Colonic mucosa (tissue), 4 donors: ENCODE results near the gene TCF4. TPM values are rescaled to one million over a fixed set of nuclear protein-coding genes. Genes with fewer than 3 reads are reported as not detected.
A peak's percentile ranks its signal among the peaks of the same experiment; 100 is the strongest.

Source experiments
- DNase-seq: peaks from one replicate; pipeline ENCODE4 v3.0.0-alpha.2; 2020
- H3K27ac ChIP-seq: fragments of 200-600 bp; one replicate; pipeline ENCODE4 v1.8.0; 2021
- H3K27me3 ChIP-seq: fragments of 200-600 bp; one replicate; pipeline ENCODE4 v1.8.0; 2021
- H3K36me3 ChIP-seq: fragments of 200-600 bp; one replicate; pipeline ENCODE4 v1.8.0; 2021
- H3K4me1 ChIP-seq: fragments of 200-600 bp; one replicate; pipeline ENCODE4 v1.8.0; 2021; ENCODE audit warnings: mild to moderate bottlenecking
- H3K4me3 ChIP-seq: fragments of 200-600 bp; one replicate; pipeline ENCODE4 v1.8.0; 2021
- H3K9ac ChIP-seq, 2 donors: one replicate each; pipeline ENCODE4 v1.7.0; 2013; ENCODE audit warnings: control low read depth in 2 of 2, low read depth in 2 of 2, low read length in 2 of 2
- H3K9me3 ChIP-seq: fragments of 200-600 bp; one replicate; pipeline ENCODE4 v1.8.0; 2021
- CTCF ChIP-seq: fragments of 200-600 bp; IDR thresholded peaks from one replicate; pipeline ENCODE4 v1.8.0; 2022; ENCODE audit warnings: antibody characterized with exemption, mild to moderate bottlenecking
- intact Hi-C: fragments of 100-400 bp; cut with DNase I; formaldehyde crosslinking; loops from one replicate; pipeline ENCODE4 v1.14.1; 2022
- total RNA-seq, 2 donors: library from RNA; stranded (reverse); fragmentation: NEBNext Ultra II Directional in 1 of 2; extraction: Animal tissue kit (Norgen Biotek cat#: 25700) in 1 of 2; gene quantifications; one replicate each; pipeline ENCODE4 v1.2.1, GENCODE V29; 2021
- donor health status: healthy.
- donor health status: DM: no; HTN: no; CAD: no.
- donor health status: DM: no; HTN: no; CAD: no.

Gene TCF4
- total RNA-seq, 2 donors from 2014 or later = 9.8 to 29.0 TPM

DNA sequence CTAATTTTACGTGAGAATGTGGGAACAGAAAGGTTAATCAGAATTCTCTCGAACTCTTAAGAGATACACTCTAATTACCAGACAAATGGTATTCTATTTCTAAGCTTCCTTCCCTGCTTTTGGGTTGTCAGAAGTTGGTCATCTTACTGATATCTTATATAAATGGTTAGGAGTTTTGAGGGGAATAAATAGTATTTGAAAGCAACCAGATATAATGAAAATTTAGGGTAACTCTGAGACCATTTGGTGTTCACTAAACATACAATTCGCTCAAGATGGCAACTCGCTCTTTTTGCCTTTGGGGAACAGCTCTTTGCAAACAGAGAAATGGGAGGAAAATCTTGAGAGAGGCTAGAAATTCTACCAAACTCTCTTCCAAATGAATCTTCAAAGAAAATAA, 250.9 kb downstream of the TCF4 start:
- Histone ChIP-seq H3K4me3 (no peak overlapping the region), H3K27me3 (no peaks in the 10 kb centered on the region), H3K36me3 (no peaks in the 10 kb centered on the region), H3K27ac (no peak overlapping the region), H3K4me1 (no peaks in the 10 kb centered on the region), H3K9me3 (no peaks in the 10 kb centered on the region), H3K9ac (no peak overlapping the region)
- TF ChIP-seq CTCF = no peak
- DNase-seq = no peak
- intact Hi-C loops = no loop called here

GRCh38 chr18:55336438-55337100, 251.4 kb downstream of the TCF4 start:
- no peak overlapping the region for H3K9ac ChIP-seq
- intact Hi-C loops = no loop called here
- TF ChIP-seq CTCF = no peak
- H3K9me3 ChIP-seq = no peaks in the 10 kb centered on the region
- no peaks in the 10 kb centered on the region for H3K4me1 ChIP-seq
- no peak overlapping the region for H3K4me3 ChIP-seq
- H3K36me3 ChIP-seq = no peaks in the 10 kb centered on the region
- DNase-seq = no peak
- H3K27me3 ChIP-seq = no peaks in the 10 kb centered on the region
- no peak overlapping the region for H3K27ac ChIP-seq

DNA sequence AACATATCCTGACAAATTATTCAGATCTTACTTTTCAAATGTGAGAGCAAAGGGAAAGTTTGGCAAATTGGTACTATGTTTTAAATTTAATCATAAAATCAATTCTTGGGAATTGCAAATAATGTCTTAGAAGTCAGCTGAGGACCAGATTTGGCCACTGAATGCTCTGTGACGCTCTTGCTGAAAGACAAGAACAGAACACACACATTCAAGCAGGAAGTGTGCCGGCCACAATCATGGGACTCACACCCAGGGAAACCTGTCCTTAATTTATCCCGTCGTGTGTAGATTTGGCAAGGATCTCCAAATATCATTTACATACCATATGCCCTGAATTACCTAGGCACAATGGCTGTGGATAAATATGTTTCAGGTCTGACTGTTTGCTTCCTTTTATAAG, 253.1 kb downstream of the TCF4 start:
- Histone ChIP-seq H3K9ac (no peak overlapping the region), H3K27ac (no peak overlapping the region), H3K36me3 (no peaks in the 10 kb centered on the region), H3K9me3 (no peaks in the 10 kb centered on the region), H3K4me3 (no peak overlapping the region), H3K4me1 (no peaks in the 10 kb centered on the region), H3K27me3 (no peaks in the 10 kb centered on the region)
- DNase-seq = peak; percentile 23
- TF ChIP-seq CTCF = no peak
- intact Hi-C loops = no loop called here

GRCh38 chr18:55331301-55331700, 256.7 kb downstream of the TCF4 start:
- no peak for DNase-seq
- Histone ChIP-seq H3K4me3 (no peak overlapping the region), H3K27me3 (no peaks in the 10 kb centered on the region), H3K9me3 (no peaks in the 10 kb centered on the region), H3K27ac (no peak overlapping the region), H3K4me1 (no peaks in the 10 kb centered on the region), H3K9ac (no peak overlapping the region), H3K36me3 (no peaks in the 10 kb centered on the region)
- intact Hi-C loops = no loop called here
- TF ChIP-seq CTCF = no peak

DNA sequence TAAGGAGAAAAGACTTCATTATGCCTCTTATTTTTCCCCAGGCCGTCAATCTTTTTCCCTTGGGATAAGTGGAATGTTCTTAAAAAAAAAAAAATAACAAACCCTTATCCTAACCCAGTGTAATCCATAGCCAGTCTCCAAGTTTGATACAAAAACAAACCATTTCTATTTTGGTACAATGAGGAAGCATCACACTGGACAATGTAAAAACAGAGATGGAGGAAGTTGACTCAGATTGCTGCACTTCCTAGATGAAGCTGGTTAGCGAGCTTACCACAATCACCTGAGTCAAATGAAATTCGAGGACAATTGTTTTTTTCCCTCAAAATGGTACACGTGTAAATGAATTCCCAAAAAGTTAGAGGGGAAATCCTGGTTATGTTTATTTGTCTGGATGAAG, 259.7 kb downstream of the TCF4 start:
- intact Hi-C loops = no loop called here
- H3K36me3 ChIP-seq = no peaks in the 10 kb centered on the region
- no peak overlapping the region for H3K9ac ChIP-seq
- H3K4me1 ChIP-seq = no peaks in the 10 kb centered on the region
- TF ChIP-seq CTCF = no peak
- no peaks in the 10 kb centered on the region for H3K9me3 ChIP-seq
- H3K4me3 ChIP-seq = no peak overlapping the region
- no peak for DNase-seq
- H3K27ac ChIP-seq = no peak overlapping the region
- no peaks in the 10 kb centered on the region for H3K27me3 ChIP-seq
